Mesodermal cell (in vitro differentiated cells): Measurements from ENCODE around the gene BSPRY.
"Not testable (repeated sequence)": the region's sequence is repeated elsewhere in the genome, so short reads cannot be mapped to it uniquely, and the experiment has no call there.

Experiments
- H3K27ac ChIP-seq: 2 replicates; pipeline ENCODE4 v1.7.0; 2013; ENCODE audit warnings: mild to moderate bottlenecking, low read depth, low read length, moderate library complexity; ENCODE audit not compliant: severe bottlenecking
- H3K36me3 ChIP-seq: 2 replicates; pipeline ENCODE4 v1.7.1; 2013; ENCODE audit warnings: mild to moderate bottlenecking, low read length, moderate library complexity; ENCODE audit not compliant: control insufficient read depth, insufficient read depth
- H3K4me1 ChIP-seq: one replicate; pipeline ENCODE4 v1.7.1; 2013; ENCODE audit warnings: mild to moderate bottlenecking, low read length; ENCODE audit not compliant: insufficient read depth, control insufficient read depth, poor library complexity, severe bottlenecking
- H3K4me3 ChIP-seq: 2 replicates; pipeline ENCODE4 v1.7.0; 2013; ENCODE audit warnings: low read length, control low read depth, mild to moderate bottlenecking; ENCODE audit not compliant: insufficient read depth, poor library complexity, severe bottlenecking; ENCODE audit errors: extremely low read depth
- H3K9me3 ChIP-seq: 2 replicates; pipeline ENCODE4 v1.7.1; 2013; ENCODE audit warnings: mild to moderate bottlenecking, low read length, moderate library complexity; ENCODE audit not compliant: control insufficient read depth
- WGBS, 2 experiments: methylation state at CpG; one replicate each; pipeline ENCODE4 v1.1.5; 2013; ENCODE audit warnings: missing lambda C conversion rate in 2 of 2; ENCODE audit not compliant: insufficient coverage in 2 of 2; 5-methylcytosine and 5-hydroxymethylcytosine counted together

The BSPRY gene

GRCh38 chr9:113370806-113371325, 21.5 kb downstream of the BSPRY start:
- Histone ChIP-seq H3K27ac (no peak overlapping the region), H3K4me3 (no peak overlapping the region), H3K36me3 (peaks cover 14% of the 10 kb centered on the region), H3K4me1 (no peaks in the 10 kb centered on the region), H3K9me3 (no peaks in the 10 kb centered on the region)
- 86 to 89% methylated on average over 7 of the region's 8 CpGs for WGBS, 2 experiments

GRCh38 chr9:113372059-113372458, 22.7 kb downstream of the BSPRY start:
- H3K4me1 ChIP-seq, result no peaks in the 10 kb centered on the region

GRCh38 chr9:113373256-113373655, 23.9 kb downstream of the BSPRY start:
- H3K36me3 ChIP-seq, result peaks cover 14% of the 10 kb centered on the region
- no peak overlapping the region for H3K27ac ChIP-seq
- 56% methylated on average over 2 to 3 of the region's 3 CpGs for WGBS, 2 experiments
- no peaks in the 10 kb centered on the region for H3K4me1 ChIP-seq
- H3K4me3 ChIP-seq, result no peak overlapping the region
- H3K9me3 ChIP-seq, result no peaks in the 10 kb centered on the region

More at GRCh38 chr9:113372059-113372458, 22.7 kb downstream of the BSPRY start:
- 95 to 97% methylated on average over 3 to 5 of the region's 5 CpGs for WGBS, 2 experiments
- no peak overlapping the region for H3K4me3 ChIP-seq
- peaks cover 14% of the 10 kb centered on the region for H3K36me3 ChIP-seq
- no peak overlapping the region for H3K27ac ChIP-seq
- H3K9me3 ChIP-seq, result no peaks in the 10 kb centered on the region

GRCh38 chr9:113373676-113374392, 24.5 kb downstream of the BSPRY start:
- Histone ChIP-seq H3K27ac (no peak overlapping the region), H3K36me3 (peaks cover 14% of the 10 kb centered on the region)
- WGBS, 2 experiments, result 92 to 96% methylated on average over 22 to 24 of the region's 24 CpGs

GRCh38 chr9:113375057-113376023, 26.0 kb downstream of the BSPRY start:
- H3K36me3 ChIP-seq, result peaks cover 14% of the 10 kb centered on the region
- peak overlapping the region; percentile 62 for H3K4me3 ChIP-seq
- no peak overlapping the region for H3K27ac ChIP-seq
- 88 to 95% methylated on average over 2 to 5 of the region's 6 CpGs for WGBS, 2 experiments
- H3K4me1 ChIP-seq, result peaks cover 4% of the 10 kb centered on the region
- H3K9me3 ChIP-seq, result no peaks in the 10 kb centered on the region

More at GRCh38 chr9:113373676-113374392, 24.5 kb downstream of the BSPRY start:
- Histone ChIP-seq H3K4me3 (no peak overlapping the region), H3K4me1 (peaks cover 3% of the 10 kb centered on the region), H3K9me3 (no peaks in the 10 kb centered on the region)

- Histone ChIP-seq H3K27ac (no peak within 1 kb of the TSS), H3K4me1 (peaks cover 4% of the 10 kb centered on the region), H3K36me3 (peaks cover 14% of the 10 kb centered on the region), H3K9me3 (no peaks in the 10 kb centered on the region), H3K4me3 (peak within 1 kb of the TSS; percentile 62)
- WGBS, 2 experiments, result 0 to 1% methylated on average over 24 to 59 of the region's 74 CpGs
Observed at GRCh38 chr9:113376634-113377567, 27.6 kb downstream of the BSPRY start, which contains the start of gene HDHD3. Gene HDHD3, minus strand, starts transcription at chr9:113376986. Its CDS starts 2,632 bp downstream, at chr9:113374354.

- H3K4me1 ChIP-seq, H3K9me3 ChIP-seq, H3K27ac ChIP-seq, H3K4me3 ChIP-seq, H3K36me3 ChIP-seq: not testable (repeated sequence)
- 82 to 85% methylated on average over 15 to 18 of the region's 24 CpGs for WGBS, 2 experiments
Observed at GRCh38 chr9:113379094-113379828, 29.9 kb downstream of the BSPRY start.

GRCh38 chr9:113379829-113380210, 30.5 kb downstream of the BSPRY start:
- WGBS, 2 experiments, result 83 to 85% methylated on average over 2 of the region's 2 CpGs
- H3K36me3 ChIP-seq, H3K4me3 ChIP-seq, H3K9me3 ChIP-seq, H3K4me1 ChIP-seq, H3K27ac ChIP-seq: not testable (repeated sequence)

GRCh38 chr9:113380869-113381378, 31.6 kb downstream of the BSPRY start:
- H3K4me3 ChIP-seq, result no peak overlapping the region

More at GRCh38 chr9:113380869-113381378, 31.6 kb downstream of the BSPRY start:
- Histone ChIP-seq H3K36me3 (peaks cover 2% of the 10 kb centered on the region), H3K9me3 (no peaks in the 10 kb centered on the region), H3K4me1 (peaks cover 4% of the 10 kb centered on the region), H3K27ac (no peak overlapping the region)
- WGBS, 2 experiments, result no CpG with 5 or more reads among the region's 1 CpG
